AG04449 (cell line): Measurements from ENCODE around the gene IL17REL.

Experiments
- CTCF ChIA-PET: fragments of 350-600 bp; formaldehyde crosslinking; extraction: SDS; loops from one replicate; lab custom pipeline; 2021; ENCODE audit warnings: antibody characterized with exemption; lab: Yijun Ruan, JAX
- POLR2A ChIA-PET: fragments of 400-600, 350-600 bp; formaldehyde crosslinking; extraction: SDS; loops from one replicate; lab custom pipeline; 2020; ENCODE audit warnings: antibody characterized with exemption, inconsistent platforms; lab: Yijun Ruan, JAX
- DNase-seq: peaks from one replicate; pipeline ENCODE4 v3.0.0-alpha.2; 2010; ENCODE audit warnings: low read depth, low spot score
- H3K4me3 ChIP-seq: 2 replicates; pipeline ENCODE4 v1.5.1; 2011; ENCODE audit warnings: low read depth, mild to moderate bottlenecking, control low read depth, low read length
- TF ChIP-seq, protein P1 (sequence below): IDR thresholded peaks from one replicate; pipeline ENCODE4 v1.5.1; 2011; ENCODE audit warnings: mild to moderate bottlenecking, moderate library complexity, low read length, control low read depth, inconsistent platforms; ENCODE audit not compliant: insufficient read depth; ENCODE audit errors: missing control alignments

Gene IL17REL

DNA sequence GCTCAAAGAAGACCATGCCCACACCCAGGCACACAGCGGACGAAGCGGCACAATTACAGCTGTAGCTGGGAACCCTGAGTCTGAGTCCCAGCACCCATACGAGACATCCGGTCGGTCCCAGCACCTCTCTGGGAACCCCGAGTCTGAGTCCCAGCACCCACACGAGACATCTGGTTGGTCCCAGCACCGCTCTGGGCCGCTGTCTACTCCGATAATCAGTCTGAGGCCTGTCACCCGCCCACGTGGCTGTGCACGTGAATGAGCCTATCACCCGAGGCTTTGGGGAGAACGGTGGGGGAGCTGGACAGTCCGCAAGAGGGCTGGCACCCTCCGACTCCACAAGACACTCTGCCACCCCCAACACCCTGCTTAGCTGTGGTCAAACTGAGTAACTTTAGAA is 39.4 kb upstream of the IL17REL start:
- DNase-seq, result no peak
- CTCF ChIA-PET, result interaction anchor here (2.2 kb wide), 1 partner anchor 22 kb away, joined by 6 read pairs; no protein-coding TSS in a partner anchor

DNA sequence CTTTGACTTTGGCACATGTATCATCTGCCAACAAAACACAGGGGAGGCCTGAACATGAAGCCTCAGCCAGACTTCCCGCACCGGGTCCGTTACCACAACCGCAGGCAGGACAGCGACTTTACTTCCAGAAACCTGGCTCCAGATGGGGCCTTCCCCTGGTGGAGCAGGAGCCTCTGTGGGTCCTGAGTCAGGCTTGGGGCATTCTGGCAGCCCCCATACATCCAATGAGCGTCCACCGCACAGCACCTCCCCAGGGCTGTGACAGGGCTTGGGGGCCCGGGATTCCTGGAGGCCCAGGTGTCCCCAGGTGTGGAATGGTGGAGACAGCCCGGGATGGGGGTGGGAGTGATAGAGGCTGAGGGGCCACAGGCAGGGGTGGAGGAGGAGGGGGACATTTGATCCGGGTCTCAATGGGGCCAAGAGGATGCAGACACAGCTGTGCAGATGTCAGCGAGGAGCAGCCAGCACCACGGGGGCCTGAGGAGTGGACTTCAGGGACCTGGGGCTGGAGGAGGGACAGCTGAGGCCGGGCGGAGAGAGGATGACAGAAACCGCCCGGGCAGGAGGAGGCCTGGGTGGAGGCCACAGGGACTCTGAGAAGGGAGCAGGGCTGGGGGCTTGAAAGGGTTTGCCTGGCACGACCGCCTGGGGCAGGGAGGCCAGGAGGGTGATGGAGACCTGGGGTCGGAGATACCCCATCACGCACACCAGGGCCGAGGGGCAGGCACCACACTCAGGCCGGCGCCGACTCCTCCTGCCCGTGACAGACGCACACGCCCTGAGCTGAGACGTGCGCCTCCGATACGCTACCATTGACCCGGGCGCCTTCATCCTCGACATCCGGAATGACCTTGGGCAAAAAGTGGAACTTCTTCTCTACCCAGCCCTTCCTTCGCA is 37.0 kb upstream of the IL17REL start:
- ChIA-PET POLR2A (no interaction called here), CTCF (interaction anchor here (2.2 kb wide), 1 partner anchor 19 kb away, joined by 6 read pairs; no protein-coding TSS in a partner anchor)
- no peak overlapping the region for H3K4me3 ChIP-seq
- TF ChIP-seq, protein P1, sequence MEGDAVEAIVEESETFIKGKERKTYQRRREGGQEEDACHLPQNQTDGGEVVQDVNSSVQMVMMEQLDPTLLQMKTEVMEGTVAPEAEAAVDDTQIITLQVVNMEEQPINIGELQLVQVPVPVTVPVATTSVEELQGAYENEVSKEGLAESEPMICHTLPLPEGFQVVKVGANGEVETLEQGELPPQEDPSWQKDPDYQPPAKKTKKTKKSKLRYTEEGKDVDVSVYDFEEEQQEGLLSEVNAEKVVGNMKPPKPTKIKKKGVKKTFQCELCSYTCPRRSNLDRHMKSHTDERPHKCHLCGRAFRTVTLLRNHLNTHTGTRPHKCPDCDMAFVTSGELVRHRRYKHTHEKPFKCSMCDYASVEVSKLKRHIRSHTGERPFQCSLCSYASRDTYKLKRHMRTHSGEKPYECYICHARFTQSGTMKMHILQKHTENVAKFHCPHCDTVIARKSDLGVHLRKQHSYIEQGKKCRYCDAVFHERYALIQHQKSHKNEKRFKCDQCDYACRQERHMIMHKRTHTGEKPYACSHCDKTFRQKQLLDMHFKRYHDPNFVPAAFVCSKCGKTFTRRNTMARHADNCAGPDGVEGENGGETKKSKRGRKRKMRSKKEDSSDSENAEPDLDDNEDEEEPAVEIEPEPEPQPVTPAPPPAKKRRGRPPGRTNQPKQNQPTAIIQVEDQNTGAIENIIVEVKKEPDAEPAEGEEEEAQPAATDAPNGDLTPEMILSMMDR, result no peak
- no peak for DNase-seq

More for the DNA sequence above, 39.4 kb upstream of the IL17REL start:
- H3K4me3 ChIP-seq, result no peak overlapping the region
- POLR2A ChIA-PET, result no interaction called here
- TF ChIP-seq, protein P1, result no peak

DNA sequence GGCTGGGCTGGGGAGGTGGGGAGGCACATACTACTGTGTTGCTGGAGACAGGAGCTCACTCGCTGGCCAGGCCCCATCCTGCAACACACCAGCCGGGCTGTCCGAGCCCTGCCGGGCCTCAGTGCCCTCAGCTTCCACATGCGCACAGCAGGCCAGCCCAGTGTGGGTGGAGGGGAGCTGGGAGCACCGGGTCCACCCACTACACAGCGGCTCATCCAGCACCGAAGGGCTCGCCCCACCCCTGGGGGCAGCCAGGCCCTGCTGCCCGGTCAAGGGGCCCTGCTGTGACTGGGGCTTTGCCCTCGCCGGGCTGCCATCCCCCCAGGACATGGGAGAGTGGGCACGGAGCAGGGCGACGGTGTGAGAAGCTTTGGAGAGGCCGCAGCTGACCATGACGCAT is 36.3 kb upstream of the IL17REL start:
- TF ChIP-seq, protein P1, result no peak
- ChIA-PET POLR2A (no interaction called here), CTCF (interaction anchor here (1.0 kb wide), 1 partner anchor 118 kb away, joined by 3 read pairs; no protein-coding TSS in a partner anchor)
- no peak overlapping the region for H3K4me3 ChIP-seq
- no peak for DNase-seq

DNA sequence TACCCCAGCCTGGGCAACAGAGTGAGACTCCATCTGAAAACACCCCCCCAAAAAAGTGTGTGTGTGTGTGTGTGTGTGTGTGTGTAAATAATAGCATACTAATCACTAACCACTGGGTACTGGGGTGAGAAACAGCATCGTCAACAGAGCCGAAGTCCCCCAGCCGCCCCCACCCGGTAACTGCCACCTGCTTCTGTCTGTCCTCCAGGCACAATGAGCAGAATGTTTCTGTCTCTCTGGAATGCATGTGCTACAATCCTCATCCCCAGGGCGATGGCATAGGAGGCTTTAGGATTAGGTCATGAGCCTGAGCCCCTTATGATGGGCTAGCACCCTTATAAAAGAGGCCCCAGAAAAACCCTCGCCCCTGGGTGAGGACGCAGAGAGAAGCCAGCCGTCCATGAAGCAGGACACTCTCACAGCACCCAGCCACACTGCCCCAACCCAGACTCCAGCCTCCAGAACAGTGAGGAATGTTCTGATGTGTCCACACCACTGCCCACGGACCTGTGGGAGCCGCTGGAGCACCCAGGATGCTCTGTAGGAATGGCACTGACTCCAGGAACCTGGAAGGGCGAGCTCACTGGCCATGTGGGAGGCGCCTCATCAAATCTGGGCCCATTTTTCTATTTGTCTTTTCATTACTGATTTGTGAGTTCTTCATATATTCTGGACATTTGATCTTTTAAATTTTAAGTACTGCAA is 35.6 kb upstream of the IL17REL start:
- CTCF ChIA-PET, result interaction anchor here (1.0 kb wide), 1 partner anchor 117 kb away, joined by 3 read pairs; no protein-coding TSS in a partner anchor
- DNase-seq, result no peak
- no peak overlapping the region for H3K4me3 ChIP-seq
- POLR2A ChIA-PET, result no interaction called here
- TF ChIP-seq, protein P1, result no peak

DNA sequence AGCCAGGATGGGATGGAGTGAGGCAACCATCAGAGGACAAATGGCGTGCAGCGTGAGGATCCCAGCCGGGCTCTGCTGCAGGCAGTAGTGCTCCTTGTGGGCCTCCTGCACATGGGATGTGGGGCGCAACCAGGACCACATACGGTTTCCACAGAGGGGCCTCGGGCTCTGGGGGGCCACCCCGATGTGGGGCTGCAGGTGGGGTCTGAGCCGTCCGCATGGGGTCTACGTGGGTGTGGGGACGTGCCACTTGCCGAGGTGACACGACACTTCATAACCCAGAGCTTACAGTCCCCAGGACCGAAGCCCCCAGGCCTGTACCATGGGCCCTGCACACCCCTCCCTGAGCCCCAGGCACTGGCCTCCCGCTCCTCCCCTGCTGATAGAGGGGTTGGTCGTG is 34.8 kb upstream of the IL17REL start:
- ChIA-PET CTCF (no interaction called here), POLR2A (no interaction called here)
- no peak for DNase-seq
- TF ChIP-seq, protein P1, result no peak
- no peak overlapping the region for H3K4me3 ChIP-seq
